ENCODE data around the gene HPSE. TPM values are rescaled to one million over a fixed set of nuclear protein-coding genes. Genes with fewer than 3 reads are reported as not detected.
A peak's percentile ranks its signal among the peaks of the same experiment; 100 is the strongest.

HPSE gene
- total and polyA plus RNA-seq, 2 of the 13 experiments (the other 11 are each of a cell fraction or from before 2014, with no cell fraction given), result not detected

DNA sequence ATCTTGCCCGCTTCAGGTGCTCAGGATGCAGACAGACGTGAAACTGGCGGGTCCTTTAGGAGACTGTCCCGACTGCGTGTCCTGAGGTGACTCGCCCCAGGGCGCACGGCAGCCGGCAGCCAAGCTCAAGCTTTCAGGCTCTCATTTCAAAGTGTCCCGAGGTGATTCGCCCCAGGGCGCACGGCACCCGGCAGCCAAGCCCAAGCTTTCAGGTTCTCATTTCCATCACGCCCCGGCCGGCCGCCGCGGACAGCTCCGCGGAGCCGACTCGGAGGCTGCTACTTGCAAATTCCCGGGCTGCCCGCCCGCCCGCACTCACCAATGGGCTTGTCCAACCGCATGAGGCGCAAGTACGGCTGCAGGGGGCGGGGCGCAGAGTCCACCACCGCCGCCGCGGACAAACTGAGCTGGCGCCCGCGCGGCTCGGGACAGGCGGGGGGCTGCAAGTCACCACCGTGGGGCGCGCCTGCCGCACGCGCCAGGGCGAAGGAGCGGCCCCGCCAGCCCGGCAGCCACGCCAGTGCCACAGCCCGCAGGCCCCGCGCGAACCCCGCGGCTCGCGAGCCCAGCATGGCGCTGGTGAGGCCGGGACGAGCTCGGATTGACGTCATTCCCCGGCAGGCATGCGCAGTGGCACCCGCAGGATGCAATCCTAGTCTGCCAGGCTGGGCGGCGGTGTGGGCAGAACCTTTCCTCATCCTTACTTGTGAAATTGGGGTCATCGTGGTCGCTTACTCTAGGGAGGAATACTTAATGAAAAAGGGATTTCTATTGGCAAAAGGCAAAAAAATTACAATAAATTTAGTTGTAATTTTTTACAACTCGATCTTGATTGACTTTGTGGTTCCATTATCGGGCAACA is 50.2 kb downstream of the HPSE start, which contains the start of gene COQ2 (continued):
- TF ChIP-seq ZSCAN25 (CRISPR knock-in tag; IDR thresholded peaks at IDR 0.05) (peak; percentile 77; the same call in 1 of the 2 replicates), WIZ (CRISPR knock-in tag; IDR thresholded peaks at IDR 0.05) (no peak), KMT2A (CRISPR knock-in tag; IDR thresholded peaks at IDR 0.05) (peak; percentile 84), ZC3H13 (CRISPR knock-in tag; IDR thresholded peaks at IDR 0.05) (peak; percentile 81; the same call in 1 of the 2 replicates), ZSCAN20 (CRISPR knock-in tag; IDR thresholded peaks at IDR 0.05; ENCODE audit: borderline replicate concordance) (no peak; the same call in 1 of the 2 replicates), POGZ (CRISPR knock-in tag; IDR thresholded peaks at IDR 0.05) (peak; percentile 90), DNMT3B (CRISPR knock-in tag; conservative IDR thresholded peaks at IDR 0.05) (no peak), FOXP1 (IDR thresholded peaks at IDR 0.05) (no peak), FOXP1 (CRISPR knock-in tag; IDR thresholded peaks at IDR 0.05) (no peak), PHF20 (CRISPR knock-in tag; IDR thresholded peaks at IDR 0.05) (no peak; the same call in 1 of the 2 replicates), HOXD1 (CRISPR knock-in tag; IDR thresholded peaks at IDR 0.05) (no peak), RAD21 (CRISPR knock-in tag; IDR thresholded peaks at IDR 0.05) (peak; percentile 71), ISX (CRISPR knock-in tag; conservative IDR thresholded peaks at IDR 0.05) (no peak)
- TF ChIP-seq, protein P1, sequence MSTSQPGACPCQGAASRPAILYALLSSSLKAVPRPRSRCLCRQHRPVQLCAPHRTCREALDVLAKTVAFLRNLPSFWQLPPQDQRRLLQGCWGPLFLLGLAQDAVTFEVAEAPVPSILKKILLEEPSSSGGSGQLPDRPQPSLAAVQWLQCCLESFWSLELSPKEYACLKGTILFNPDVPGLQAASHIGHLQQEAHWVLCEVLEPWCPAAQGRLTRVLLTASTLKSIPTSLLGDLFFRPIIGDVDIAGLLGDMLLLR (CRISPR knock-in tag; IDR thresholded peaks at IDR 0.05), result peak; percentile 55; the same call in 1 of the 2 replicates
- TF ChIP-seq, protein P2, sequence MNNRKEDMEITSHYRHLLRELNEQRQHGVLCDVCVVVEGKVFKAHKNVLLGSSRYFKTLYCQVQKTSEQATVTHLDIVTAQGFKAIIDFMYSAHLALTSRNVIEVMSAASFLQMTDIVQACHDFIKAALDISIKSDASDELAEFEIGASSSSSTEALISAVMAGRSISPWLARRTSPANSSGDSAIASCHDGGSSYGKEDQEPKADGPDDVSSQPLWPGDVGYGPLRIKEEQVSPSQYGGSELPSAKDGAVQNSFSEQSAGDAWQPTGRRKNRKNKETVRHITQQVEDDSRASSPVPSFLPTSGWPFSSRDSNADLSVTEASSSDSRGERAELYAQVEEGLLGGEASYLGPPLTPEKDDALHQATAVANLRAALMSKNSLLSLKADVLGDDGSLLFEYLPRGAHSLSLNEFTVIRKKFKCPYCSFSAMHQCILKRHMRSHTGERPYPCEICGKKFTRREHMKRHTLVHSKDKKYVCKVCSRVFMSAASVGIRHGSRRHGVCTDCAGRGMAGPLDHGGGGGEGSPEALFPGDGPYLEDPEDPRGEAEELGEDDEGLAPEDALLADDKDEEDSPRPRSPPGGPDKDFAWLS (CRISPR knock-in tag; IDR thresholded peaks at IDR 0.05; ENCODE audit: borderline replicate concordance), result peak; percentile 84; the same call in 1 of the 2 replicates
- TF ChIP-seq, protein P3, sequence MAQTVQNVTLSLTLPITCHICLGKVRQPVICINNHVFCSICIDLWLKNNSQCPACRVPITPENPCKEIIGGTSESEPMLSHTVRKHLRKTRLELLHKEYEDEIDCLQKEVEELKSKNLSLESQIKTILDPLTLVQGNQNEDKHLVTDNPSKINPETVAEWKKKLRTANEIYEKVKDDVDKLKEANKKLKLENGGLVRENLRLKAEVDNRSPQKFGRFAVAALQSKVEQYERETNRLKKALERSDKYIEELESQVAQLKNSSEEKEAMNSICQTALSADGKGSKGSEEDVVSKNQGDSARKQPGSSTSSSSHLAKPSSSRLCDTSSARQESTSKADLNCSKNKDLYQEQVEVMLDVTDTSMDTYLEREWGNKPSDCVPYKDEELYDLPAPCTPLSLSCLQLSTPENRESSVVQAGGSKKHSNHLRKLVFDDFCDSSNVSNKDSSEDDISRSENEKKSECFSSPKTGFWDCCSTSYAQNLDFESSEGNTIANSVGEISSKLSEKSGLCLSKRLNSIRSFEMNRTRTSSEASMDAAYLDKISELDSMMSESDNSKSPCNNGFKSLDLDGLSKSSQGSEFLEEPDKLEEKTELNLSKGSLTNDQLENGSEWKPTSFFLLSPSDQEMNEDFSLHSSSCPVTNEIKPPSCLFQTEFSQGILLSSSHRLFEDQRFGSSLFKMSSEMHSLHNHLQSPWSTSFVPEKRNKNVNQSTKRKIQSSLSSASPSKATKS (CRISPR knock-in tag; IDR thresholded peaks at IDR 0.05), result no peak
- TF ChIP-seq, protein P4, sequence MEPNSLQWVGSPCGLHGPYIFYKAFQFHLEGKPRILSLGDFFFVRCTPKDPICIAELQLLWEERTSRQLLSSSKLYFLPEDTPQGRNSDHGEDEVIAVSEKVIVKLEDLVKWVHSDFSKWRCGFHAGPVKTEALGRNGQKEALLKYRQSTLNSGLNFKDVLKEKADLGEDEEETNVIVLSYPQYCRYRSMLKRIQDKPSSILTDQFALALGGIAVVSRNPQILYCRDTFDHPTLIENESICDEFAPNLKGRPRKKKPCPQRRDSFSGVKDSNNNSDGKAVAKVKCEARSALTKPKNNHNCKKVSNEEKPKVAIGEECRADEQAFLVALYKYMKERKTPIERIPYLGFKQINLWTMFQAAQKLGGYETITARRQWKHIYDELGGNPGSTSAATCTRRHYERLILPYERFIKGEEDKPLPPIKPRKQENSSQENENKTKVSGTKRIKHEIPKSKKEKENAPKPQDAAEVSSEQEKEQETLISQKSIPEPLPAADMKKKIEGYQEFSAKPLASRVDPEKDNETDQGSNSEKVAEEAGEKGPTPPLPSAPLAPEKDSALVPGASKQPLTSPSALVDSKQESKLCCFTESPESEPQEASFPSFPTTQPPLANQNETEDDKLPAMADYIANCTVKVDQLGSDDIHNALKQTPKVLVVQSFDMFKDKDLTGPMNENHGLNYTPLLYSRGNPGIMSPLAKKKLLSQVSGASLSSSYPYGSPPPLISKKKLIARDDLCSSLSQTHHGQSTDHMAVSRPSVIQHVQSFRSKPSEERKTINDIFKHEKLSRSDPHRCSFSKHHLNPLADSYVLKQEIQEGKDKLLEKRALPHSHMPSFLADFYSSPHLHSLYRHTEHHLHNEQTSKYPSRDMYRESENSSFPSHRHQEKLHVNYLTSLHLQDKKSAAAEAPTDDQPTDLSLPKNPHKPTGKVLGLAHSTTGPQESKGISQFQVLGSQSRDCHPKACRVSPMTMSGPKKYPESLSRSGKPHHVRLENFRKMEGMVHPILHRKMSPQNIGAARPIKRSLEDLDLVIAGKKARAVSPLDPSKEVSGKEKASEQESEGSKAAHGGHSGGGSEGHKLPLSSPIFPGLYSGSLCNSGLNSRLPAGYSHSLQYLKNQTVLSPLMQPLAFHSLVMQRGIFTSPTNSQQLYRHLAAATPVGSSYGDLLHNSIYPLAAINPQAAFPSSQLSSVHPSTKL (CRISPR knock-in tag; IDR thresholded peaks at IDR 0.05), result peak; percentile 10
- TF ChIP-seq, protein P5, sequence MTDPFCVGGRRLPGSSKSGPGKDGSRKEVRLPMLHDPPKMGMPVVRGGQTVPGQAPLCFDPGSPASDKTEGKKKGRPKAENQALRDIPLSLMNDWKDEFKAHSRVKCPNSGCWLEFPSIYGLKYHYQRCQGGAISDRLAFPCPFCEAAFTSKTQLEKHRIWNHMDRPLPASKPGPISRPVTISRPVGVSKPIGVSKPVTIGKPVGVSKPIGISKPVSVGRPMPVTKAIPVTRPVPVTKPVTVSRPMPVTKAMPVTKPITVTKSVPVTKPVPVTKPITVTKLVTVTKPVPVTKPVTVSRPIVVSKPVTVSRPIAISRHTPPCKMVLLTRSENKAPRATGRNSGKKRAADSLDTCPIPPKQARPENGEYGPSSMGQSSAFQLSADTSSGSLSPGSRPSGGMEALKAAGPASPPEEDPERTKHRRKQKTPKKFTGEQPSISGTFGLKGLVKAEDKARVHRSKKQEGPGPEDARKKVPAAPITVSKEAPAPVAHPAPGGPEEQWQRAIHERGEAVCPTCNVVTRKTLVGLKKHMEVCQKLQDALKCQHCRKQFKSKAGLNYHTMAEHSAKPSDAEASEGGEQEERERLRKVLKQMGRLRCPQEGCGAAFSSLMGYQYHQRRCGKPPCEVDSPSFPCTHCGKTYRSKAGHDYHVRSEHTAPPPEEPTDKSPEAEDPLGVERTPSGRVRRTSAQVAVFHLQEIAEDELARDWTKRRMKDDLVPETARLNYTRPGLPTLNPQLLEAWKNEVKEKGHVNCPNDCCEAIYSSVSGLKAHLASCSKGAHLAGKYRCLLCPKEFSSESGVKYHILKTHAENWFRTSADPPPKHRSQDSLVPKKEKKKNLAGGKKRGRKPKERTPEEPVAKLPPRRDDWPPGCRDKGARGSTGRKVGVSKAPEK (CRISPR knock-in tag; IDR thresholded peaks at IDR 0.05; ENCODE audit: borderline replicate concordance), result peak; percentile 16; the same call in 1 of the 2 replicates

All from HepG2 (cell line).